ENCODE results near the gene TCFL5.

The TCFL5 gene

DNA sequence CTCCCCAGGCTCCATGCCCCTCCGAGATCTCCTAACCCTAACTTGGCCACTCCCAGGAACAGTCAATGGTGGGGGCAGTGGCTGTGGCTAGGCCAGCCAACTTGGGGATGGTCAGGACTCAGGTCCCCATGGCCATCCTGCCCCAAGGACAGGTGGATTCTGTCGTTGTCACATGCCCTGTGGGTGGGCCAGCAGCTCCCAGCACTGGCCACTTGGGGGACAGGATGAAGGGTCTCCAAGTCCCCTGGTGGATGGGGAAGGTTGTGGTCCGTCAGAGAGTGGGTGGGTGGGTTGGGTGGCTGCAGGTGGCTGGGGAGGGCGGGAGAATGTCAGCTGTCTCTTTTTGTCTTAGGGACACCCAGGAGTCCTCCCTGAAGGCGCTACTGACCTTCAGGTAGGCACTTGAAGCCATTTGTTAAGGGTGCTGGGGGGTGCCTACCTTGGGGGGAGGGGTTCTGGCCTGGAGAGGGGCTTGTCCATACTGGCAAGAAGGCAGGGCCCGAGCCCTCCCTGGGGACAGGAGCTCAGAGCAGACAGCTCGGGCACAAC, 39.3 kb downstream of the TCFL5 start:
- TF ChIP-seq, protein P1, sequence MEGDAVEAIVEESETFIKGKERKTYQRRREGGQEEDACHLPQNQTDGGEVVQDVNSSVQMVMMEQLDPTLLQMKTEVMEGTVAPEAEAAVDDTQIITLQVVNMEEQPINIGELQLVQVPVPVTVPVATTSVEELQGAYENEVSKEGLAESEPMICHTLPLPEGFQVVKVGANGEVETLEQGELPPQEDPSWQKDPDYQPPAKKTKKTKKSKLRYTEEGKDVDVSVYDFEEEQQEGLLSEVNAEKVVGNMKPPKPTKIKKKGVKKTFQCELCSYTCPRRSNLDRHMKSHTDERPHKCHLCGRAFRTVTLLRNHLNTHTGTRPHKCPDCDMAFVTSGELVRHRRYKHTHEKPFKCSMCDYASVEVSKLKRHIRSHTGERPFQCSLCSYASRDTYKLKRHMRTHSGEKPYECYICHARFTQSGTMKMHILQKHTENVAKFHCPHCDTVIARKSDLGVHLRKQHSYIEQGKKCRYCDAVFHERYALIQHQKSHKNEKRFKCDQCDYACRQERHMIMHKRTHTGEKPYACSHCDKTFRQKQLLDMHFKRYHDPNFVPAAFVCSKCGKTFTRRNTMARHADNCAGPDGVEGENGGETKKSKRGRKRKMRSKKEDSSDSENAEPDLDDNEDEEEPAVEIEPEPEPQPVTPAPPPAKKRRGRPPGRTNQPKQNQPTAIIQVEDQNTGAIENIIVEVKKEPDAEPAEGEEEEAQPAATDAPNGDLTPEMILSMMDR (IDR thresholded peaks at IDR 0.05; ENCODE audit: low read depth, low read length, missing control alignments), result no peak
- H3K4me3 ChIP-seq (ENCODE audit: low read depth, low read length), result no peak overlapping the region
- no peak for DNase-seq (ENCODE audit: low read depth)

DNA sequence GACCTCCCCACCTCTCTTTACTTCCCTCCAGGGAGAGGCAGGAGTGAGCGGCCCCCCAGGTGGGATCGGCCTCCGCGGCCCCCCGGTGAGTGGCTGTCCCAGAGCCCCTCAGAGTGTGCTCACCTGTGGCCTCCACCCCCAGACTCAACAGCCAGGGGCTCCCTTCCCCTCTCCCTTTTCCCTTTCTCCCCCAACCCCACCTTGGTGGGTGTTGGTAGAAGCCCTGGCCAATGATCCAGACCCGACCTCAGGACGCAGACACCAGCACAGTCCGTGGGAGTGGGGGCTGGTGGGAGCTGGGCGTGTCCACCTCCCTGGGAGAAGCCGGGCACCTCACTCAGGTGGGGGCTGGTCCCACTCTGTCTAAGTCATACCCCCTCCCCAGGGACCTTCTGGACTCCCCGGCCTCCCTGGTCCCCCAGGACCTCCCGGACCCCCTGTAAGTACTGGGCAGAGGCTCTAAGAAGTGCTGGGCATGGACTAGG, 39.9 kb downstream of the TCFL5 start:
- TF ChIP-seq, protein P1 (IDR thresholded peaks at IDR 0.05; ENCODE audit: low read depth, low read length, missing control alignments), result no peak
- DNase-seq (ENCODE audit: low read depth), result no peak
- H3K4me3 ChIP-seq (ENCODE audit: low read depth, low read length), result no peak overlapping the region

DNA sequence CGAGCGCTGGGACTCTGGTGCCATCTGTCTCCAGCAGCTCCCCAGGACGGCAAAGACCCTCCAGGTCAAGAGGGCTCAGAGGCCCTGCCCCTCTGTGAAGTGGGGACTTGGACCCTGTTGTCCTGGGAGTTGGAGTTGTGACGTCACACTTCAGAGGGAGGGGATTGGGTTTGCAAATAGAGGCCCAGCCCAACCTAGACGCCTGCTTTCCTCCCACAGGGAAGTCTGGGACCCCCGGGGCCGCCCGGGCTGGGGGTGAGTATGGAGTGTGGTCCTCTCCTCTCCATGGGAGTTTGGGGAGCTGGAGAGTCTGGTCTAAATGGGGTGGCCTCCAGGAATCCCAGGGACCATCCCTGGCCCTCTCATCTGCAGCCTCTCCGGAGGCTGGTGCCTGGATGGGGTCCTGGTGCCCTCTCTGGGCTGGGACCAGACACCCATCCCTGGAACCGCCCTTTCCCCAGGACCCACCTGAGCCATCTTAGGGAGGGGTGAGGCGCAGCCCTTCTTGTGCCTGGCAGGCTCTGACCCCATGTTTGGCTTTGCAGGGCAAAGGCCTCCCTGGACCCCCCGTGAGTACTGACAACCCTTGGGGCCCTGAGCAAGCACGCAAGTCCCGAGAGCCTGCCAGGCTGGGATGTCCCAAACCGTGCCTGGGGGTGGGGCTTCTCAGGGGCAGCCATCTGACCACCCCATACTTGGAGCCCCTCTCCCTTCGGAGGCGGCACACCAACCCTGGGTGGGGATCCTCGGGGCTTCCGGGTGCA, 40.5 kb downstream of the TCFL5 start:
- no peak overlapping the region for H3K4me3 ChIP-seq (ENCODE audit: low read depth, low read length)
- no peak for DNase-seq (ENCODE audit: low read depth)
- TF ChIP-seq, protein P1 (IDR thresholded peaks at IDR 0.05; ENCODE audit: low read depth, low read length, missing control alignments), result no peak

DNA sequence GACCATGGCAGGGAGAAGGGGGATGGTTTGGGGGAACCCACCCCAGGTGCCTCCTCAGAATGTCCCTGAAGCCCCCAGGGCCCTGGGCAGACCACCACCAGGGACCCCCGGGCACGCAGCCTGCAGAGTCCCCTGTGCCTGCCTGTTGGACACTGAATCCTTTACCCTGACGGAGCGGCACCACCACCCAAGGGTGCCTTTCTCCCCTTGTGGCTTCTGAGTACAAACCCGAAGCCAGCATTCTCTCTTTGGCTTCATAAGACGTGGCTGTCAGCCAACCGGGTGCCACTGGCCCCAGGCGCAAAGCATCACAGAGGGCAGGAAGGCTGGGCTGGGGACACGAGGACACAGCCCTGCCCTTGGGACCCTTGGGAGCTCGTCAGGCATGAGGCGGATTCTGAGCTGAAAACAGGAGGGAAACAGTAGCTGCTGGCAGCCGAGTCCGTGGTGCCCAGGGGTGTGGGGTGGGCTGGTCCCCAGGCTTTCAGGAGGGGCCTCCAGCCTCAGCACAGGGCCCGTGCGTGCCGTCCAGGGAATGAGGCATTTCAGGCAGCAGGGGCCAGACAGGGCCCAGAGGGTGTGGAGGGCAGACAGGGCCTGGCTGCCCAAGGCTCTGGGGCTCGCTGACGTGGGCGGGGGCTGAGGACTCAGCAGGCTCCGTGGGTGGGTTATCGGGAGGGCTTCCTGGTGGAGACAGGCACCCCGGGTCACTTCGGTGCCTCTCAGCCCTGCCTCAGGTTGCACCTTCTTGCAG, 41.2 kb downstream of the TCFL5 start:
- TF ChIP-seq, protein P1 (IDR thresholded peaks at IDR 0.05; ENCODE audit: low read depth, low read length, missing control alignments), result no peak
- no peak for DNase-seq (ENCODE audit: low read depth)
- no peak overlapping the region for H3K4me3 ChIP-seq (ENCODE audit: low read depth, low read length)

DNA sequence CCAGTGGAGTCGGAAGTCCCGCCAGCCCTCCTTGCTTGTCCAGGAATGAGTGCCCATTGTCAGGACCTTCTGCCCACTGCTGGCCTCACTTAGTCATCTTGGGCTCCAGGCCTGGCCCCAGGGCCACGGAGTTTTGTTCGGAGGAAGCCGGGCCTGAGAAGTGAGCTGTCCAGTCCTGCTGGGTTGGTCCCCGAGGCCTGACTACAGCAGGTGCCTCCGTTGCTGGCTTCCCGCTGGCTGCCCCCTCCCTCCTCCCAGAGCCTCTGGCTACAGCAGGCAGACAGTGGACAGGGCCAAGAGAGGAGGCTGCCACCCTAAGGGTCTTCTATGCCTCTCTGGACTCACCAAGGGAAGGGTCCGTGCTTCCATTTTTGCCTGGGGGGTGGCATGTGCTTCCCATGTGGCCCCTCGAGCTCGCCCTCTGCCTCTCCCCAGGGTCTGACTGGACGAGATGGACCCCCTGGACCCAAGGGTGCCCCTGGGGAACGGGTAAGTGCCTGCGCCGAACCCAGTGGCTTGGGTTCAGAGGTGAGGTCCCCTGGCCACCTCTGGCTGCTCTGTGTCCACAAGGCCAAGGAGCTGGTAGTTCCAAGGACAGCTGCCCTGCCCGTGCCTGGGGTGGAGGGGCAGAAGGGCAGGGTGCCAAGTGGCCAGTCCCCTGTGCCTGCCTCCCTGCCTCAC, 42.0 kb downstream of the TCFL5 start:
- TF ChIP-seq, protein P1 (IDR thresholded peaks at IDR 0.05; ENCODE audit: low read depth, low read length, missing control alignments), result no peak
- no peak for DNase-seq (ENCODE audit: low read depth)
- no peak overlapping the region for H3K4me3 ChIP-seq (ENCODE audit: low read depth, low read length)

DNA sequence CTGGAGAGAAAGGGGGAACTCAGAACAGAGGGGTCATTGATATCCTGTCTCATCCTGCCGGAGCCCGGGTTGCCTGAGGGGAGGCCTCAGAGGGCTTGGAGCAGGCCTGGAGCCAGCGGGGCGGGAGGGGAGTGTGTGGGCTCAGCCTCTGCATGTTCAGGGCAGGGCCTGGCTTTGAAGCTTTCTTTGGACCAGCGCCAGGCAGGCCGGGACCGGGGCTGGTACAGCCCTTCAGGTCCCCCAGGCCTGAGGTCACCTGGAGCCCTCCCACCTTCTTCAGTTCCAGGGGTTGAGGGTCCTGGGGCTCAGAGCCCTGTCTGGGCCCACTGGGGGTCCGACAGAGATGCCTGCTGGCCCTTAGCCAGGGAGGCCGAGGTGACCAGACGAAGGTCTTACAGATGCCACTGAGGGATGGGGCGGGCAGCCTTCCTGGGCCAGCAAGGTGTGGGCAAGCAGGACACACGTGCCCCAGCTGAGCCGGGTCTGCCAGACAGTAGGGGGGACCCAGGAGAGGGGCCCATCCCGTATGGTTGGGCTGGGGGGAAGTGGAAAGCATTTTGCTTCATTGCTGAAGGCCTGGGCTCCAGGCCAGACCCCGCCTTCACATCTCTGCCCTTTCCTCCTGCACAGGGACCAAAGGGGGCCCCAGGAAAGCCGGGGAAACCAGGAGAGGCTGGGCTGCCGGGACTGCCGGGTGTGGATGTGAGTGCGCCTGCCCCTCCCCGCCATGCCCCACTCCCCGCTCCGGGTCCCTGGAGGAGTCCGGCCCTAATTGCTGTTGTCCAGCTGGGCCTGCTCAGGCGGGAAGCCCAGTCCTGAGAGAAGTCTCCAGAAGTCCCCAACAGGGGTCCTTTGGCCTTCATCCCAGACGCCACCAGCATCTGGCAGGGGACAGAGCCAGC, 42.8 kb downstream of the TCFL5 start:
- DNase-seq (ENCODE audit: low read depth), result no peak
- TF ChIP-seq, protein P1 (IDR thresholded peaks at IDR 0.05; ENCODE audit: low read depth, low read length, missing control alignments), result no peak
- H3K4me3 ChIP-seq (ENCODE audit: low read depth, low read length), result no peak overlapping the region
